HS-27A (cell line): Measurements from ENCODE around the gene DMRT1.

Source experiments
- DNase-seq: peaks from one replicate; pipeline ENCODE4 v3.0.0-alpha.2; 2012; ENCODE audit warnings: low read depth, missing footprints

The DMRT1 gene

GRCh38 chr9:922731-923130 is 81.2 kb downstream of the DMRT1 start:
- DNase-seq: no peak

GRCh38 chr9:926976-927375 is 85.5 kb downstream of the DMRT1 start:
- no peak for DNase-seq

GRCh38 chr9:928363-929042 is 87.0 kb downstream of the DMRT1 start:
- no peak for DNase-seq

GRCh38 chr9:929719-930118 is 88.2 kb downstream of the DMRT1 start:
- no peak for DNase-seq

GRCh38 chr9:933356-933755 is 91.9 kb downstream of the DMRT1 start:
- no peak for DNase-seq

- DNase-seq: no peak
Measured at GRCh38 chr9:935348-935965, 94.0 kb downstream of the DMRT1 start.

- DNase-seq: no peak
Measured at GRCh38 chr9:942805-943580, 101.5 kb downstream of the DMRT1 start.

- no peak for DNase-seq
Measured at GRCh38 chr9:947985-948384, 106.5 kb downstream of the DMRT1 start.

- no peak for DNase-seq
Measured at GRCh38 chr9:948497-948896, 107.0 kb downstream of the DMRT1 start.

GRCh38 chr9:950139-950538 is 108.6 kb downstream of the DMRT1 start:
- DNase-seq: no peak

- no peak for DNase-seq
Measured at GRCh38 chr9:952546-952945, 111.0 kb downstream of the DMRT1 start.

GRCh38 chr9:959105-959504 is 117.6 kb downstream of the DMRT1 start:
- DNase-seq: no peak

- DNase-seq: no peak
Measured at GRCh38 chr9:959914-960313, 118.4 kb downstream of the DMRT1 start.

- DNase-seq: no peak
Measured at GRCh38 chr9:962023-962422, 120.5 kb downstream of the DMRT1 start.

GRCh38 chr9:965497-965896 is 124.0 kb downstream of the DMRT1 start:
- no peak for DNase-seq

GRCh38 chr9:966870-967269 is 125.4 kb downstream of the DMRT1 start:
- DNase-seq: no peak

- DNase-seq: no peak
Measured at GRCh38 chr9:967436-967835, 125.9 kb downstream of the DMRT1 start.

- no peak for DNase-seq
Measured at GRCh38 chr9:967903-968641, 126.6 kb downstream of the DMRT1 start.

- no peak for DNase-seq
Measured at GRCh38 chr9:969310-970150, 128.0 kb downstream of the DMRT1 start.

GRCh38 chr9:970151-970996 is 128.9 kb downstream of the DMRT1 start:
- DNase-seq: no peak
